Measurements from ENCODE around the gene AOPEP. TPM values are rescaled to one million over a fixed set of nuclear protein-coding genes. Genes with fewer than 3 reads are reported as not detected.

The AOPEP gene
- polyA plus RNA-seq, 1 experiment, result 40.0 TPM

DNA sequence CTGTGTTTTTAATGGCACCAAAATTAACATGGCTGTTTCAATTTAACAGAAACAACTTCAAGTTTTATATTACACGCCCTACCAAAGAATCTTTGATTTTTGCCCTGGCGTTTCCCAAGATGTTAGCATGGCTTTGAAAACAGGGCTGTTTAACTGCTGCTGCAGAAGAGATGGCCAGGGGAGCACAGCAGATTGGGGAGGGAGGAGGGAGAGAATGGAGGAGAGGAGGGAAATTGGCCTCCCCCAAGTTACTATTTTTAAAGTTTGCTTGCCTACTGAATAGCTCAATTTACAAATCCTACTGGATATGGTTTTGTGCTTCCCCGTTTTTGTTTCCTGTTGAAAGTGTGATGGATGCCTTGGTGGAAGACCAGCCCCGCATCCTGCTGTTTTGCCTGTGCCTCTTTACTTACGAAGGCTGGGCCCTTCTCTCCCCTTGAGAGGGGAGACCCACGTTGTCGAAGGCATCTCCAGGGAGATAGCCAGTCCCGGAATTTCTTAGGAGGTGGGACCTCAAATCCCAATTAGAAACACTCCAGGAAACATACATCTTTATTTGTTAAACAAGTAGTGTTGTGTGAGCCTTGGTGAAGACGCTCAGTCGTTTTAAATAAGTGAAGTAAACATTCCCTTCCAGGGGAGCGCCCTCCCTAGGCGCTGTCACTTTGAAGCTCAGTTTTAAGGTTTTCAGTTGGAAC, 98.6 kb downstream of the AOPEP start:
- POLR2A ChIA-PET, result interaction anchor here (0.7 kb wide), 1 partner anchor 70 kb away, joined by 4 read pairs; no protein-coding TSS in a partner anchor
- Histone ChIP-seq H3K27ac (ENCODE audit: low read depth, low read length) (no peak overlapping the region), H3K4me3 (ENCODE audit: low read depth, low read length) (no peak overlapping the region), H3K9me3 (ENCODE audit: control insufficient read depth, insufficient read depth, low read length) (no peaks in the 10 kb centered on the region), H3K27me3 (ENCODE audit: control insufficient read depth, insufficient read depth, low read length) (no peaks in the 10 kb centered on the region)
- TF ChIP-seq, protein P1, sequence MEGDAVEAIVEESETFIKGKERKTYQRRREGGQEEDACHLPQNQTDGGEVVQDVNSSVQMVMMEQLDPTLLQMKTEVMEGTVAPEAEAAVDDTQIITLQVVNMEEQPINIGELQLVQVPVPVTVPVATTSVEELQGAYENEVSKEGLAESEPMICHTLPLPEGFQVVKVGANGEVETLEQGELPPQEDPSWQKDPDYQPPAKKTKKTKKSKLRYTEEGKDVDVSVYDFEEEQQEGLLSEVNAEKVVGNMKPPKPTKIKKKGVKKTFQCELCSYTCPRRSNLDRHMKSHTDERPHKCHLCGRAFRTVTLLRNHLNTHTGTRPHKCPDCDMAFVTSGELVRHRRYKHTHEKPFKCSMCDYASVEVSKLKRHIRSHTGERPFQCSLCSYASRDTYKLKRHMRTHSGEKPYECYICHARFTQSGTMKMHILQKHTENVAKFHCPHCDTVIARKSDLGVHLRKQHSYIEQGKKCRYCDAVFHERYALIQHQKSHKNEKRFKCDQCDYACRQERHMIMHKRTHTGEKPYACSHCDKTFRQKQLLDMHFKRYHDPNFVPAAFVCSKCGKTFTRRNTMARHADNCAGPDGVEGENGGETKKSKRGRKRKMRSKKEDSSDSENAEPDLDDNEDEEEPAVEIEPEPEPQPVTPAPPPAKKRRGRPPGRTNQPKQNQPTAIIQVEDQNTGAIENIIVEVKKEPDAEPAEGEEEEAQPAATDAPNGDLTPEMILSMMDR (IDR thresholded peaks at IDR 0.05; ENCODE audit: low read depth, low read length), result no peak
- CTCF ChIA-PET, result interaction anchor here (0.6 to 1.4 kb wide), 3 partner anchors 43 to 301 kb away, joined by 3 to 6 read pairs (median 6); no protein-coding TSS in a partner anchor
- no peak for DNase-seq (ENCODE audit: low read depth, low spot score)

GRCh38 chr9:94825611-94825958, 99.1 kb downstream of the AOPEP start:
- no peaks in the 10 kb centered on the region for H3K27me3 ChIP-seq (ENCODE audit: control insufficient read depth, insufficient read depth, low read length)
- no peak for DNase-seq (ENCODE audit: low read depth, low spot score)
- no peak overlapping the region for H3K4me3 ChIP-seq (ENCODE audit: low read depth, low read length)
- H3K27ac ChIP-seq (ENCODE audit: low read depth, low read length), result no peak overlapping the region
- CTCF ChIA-PET, result interaction anchor here (0.6 to 1.4 kb wide), 2 partner anchors 43 to 99 kb away, joined by 3 to 6 read pairs; no protein-coding TSS in a partner anchor
- TF ChIP-seq, protein P1 (IDR thresholded peaks at IDR 0.05; ENCODE audit: low read depth, low read length), result no peak
- POLR2A ChIA-PET, result interaction anchor here (0.7 kb wide), 1 partner anchor 70 kb away, joined by 4 read pairs; no protein-coding TSS in a partner anchor
- no peaks in the 10 kb centered on the region for H3K9me3 ChIP-seq (ENCODE audit: control insufficient read depth, insufficient read depth, low read length)

DNA sequence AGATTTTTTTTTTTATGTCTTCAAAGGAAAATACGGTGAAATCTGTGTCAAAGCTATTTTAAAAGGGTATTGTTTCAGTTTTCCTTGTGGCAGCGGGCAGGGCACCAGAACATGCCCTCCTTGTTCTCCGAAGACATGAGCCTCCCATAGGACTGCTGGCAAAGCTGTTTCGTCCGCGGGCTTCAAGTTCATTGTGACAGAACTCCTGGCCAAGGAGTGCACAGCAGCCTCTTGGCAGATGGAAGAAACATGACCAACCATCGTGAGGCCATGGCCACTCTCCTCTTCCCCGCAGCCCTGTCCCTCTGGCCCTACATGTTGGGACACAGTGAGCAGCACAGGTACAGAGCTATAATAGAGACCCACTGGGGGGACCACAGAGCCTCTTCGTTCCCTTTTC, 99.5 kb downstream of the AOPEP start:
- TF ChIP-seq, protein P1 (IDR thresholded peaks at IDR 0.05; ENCODE audit: low read depth, low read length), result no peak
- H3K27me3 ChIP-seq (ENCODE audit: control insufficient read depth, insufficient read depth, low read length), result no peaks in the 10 kb centered on the region

DNA sequence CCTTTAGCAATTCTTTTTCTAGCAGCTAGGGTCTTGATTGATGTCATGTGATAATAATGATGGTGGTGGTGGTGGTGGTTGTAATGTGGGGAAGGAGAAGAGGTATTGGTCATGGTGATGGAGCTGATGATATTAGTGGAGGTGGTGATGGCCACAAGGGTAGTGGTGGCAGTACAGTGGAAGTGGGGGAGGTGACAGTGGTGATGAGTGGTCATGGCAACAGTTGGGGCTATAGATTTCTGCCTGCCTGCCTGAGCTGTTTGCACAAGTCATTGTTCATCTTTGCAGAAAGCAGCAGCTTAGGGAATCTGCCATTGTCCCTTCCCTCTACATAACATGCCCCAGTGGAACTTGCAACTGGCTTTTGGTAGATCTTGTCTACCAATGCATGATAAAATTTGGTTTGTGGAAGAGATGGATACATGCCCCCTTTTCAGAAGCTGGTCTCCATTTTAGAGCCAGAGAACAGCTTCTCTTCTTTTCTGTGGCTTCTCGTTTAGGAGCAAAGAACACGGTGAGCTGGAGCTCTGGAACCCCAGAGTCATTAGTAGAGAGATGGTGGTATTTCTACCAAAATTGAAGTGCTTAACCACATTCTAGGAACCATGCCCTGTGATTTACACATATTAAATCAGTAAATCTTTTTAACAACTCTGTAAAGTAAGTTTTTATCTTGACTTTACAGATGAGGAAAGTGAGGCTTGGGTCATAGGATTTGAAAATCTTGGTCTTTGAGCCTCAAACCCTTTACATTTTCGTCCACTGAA, 100.3 kb downstream of the AOPEP start:
- TF ChIP-seq, protein P1 (IDR thresholded peaks at IDR 0.05; ENCODE audit: low read depth, low read length), result no peak
- Histone ChIP-seq H3K27me3 (ENCODE audit: control insufficient read depth, insufficient read depth, low read length) (no peaks in the 10 kb centered on the region), H3K9me3 (ENCODE audit: control insufficient read depth, insufficient read depth, low read length) (no peaks in the 10 kb centered on the region), H3K27ac (ENCODE audit: low read depth, low read length) (no peak overlapping the region), H3K4me3 (ENCODE audit: low read depth, low read length) (no peak overlapping the region)
- ChIA-PET CTCF (no interaction called here), POLR2A (interaction anchor here (0.8 kb wide), 1 partner anchor 70 kb away, joined by 3 read pairs; no protein-coding TSS in a partner anchor)
- no peak for DNase-seq (ENCODE audit: low read depth, low spot score)

More for the DNA sequence above, 99.5 kb downstream of the AOPEP start:
- Histone ChIP-seq H3K9me3 (ENCODE audit: control insufficient read depth, insufficient read depth, low read length) (no peaks in the 10 kb centered on the region), H3K4me3 (ENCODE audit: low read depth, low read length) (no peak overlapping the region), H3K27ac (ENCODE audit: low read depth, low read length) (no peak overlapping the region)
- no peak for DNase-seq (ENCODE audit: low read depth, low spot score)
- ChIA-PET POLR2A (no interaction called here), CTCF (interaction anchor here (0.6 to 1.4 kb wide), 2 partner anchors 44 to 100 kb away, joined by 3 to 6 read pairs; no protein-coding TSS in a partner anchor)
